Measurements from ENCODE around the gene CIAO1.
"Not testable (repeated sequence)": the region's sequence is repeated elsewhere in the genome, so short reads cannot be mapped to it uniquely, and the experiment has no call there.

Gene CIAO1

GRCh38 chr2:96252526-96252925, 13.5 kb upstream of the CIAO1 start:
- no peak for TF ChIP-seq CTCF (IDR thresholded peaks at IDR 0.05; ENCODE audit: insufficient read depth, low read length, poor library complexity, severe bottlenecking)
- H3K36me3 ChIP-seq (ENCODE audit: control insufficient read depth, insufficient read depth, low read length) = peaks cover 30% of the 10 kb centered on the region
- no peak for DNase-seq (ENCODE audit: extremely low read depth, insufficient read length)
- no peak overlapping the region for H3K4me3 ChIP-seq (replicated peaks; ENCODE audit: low read depth, low read length)
- H3K27me3 ChIP-seq (replicated peaks; ENCODE audit: control insufficient read depth, insufficient read depth, low read length) = no peaks in the 10 kb centered on the region

GRCh38 chr2:96253006-96253405, 13.0 kb upstream of the CIAO1 start:
- TF ChIP-seq CTCF (IDR thresholded peaks at IDR 0.05; ENCODE audit: insufficient read depth, low read length, poor library complexity, severe bottlenecking) = no peak
- H3K36me3 ChIP-seq (ENCODE audit: control insufficient read depth, insufficient read depth, low read length) = peaks cover 33% of the 10 kb centered on the region
- H3K4me3 ChIP-seq (replicated peaks; ENCODE audit: low read depth, low read length) = no peak overlapping the region
- no peaks in the 10 kb centered on the region for H3K27me3 ChIP-seq (replicated peaks; ENCODE audit: control insufficient read depth, insufficient read depth, low read length)
- DNase-seq (ENCODE audit: extremely low read depth, insufficient read length) = no peak

GRCh38 chr2:96254571-96254970, 11.5 kb upstream of the CIAO1 start:
- no peak for DNase-seq (ENCODE audit: extremely low read depth, insufficient read length)

GRCh38 chr2:96256611-96257113, 9.4 kb upstream of the CIAO1 start:
- Histone ChIP-seq H3K4me3 (replicated peaks; ENCODE audit: low read depth, low read length) (no peak overlapping the region), H3K27me3 (replicated peaks; ENCODE audit: control insufficient read depth, insufficient read depth, low read length) (no peaks in the 10 kb centered on the region), H3K36me3 (ENCODE audit: control insufficient read depth, insufficient read depth, low read length) (peaks cover 39% of the 10 kb centered on the region)
- TF ChIP-seq CTCF (IDR thresholded peaks at IDR 0.05; ENCODE audit: insufficient read depth, low read length, poor library complexity, severe bottlenecking) = no peak
- DNase-seq (ENCODE audit: extremely low read depth, insufficient read length) = no peak

More at GRCh38 chr2:96254571-96254970, 11.5 kb upstream of the CIAO1 start:
- H3K27me3 ChIP-seq (replicated peaks; ENCODE audit: control insufficient read depth, insufficient read depth, low read length) = no peaks in the 10 kb centered on the region
- peaks cover 39% of the 10 kb centered on the region for H3K36me3 ChIP-seq (ENCODE audit: control insufficient read depth, insufficient read depth, low read length)
- H3K4me3 ChIP-seq (replicated peaks; ENCODE audit: low read depth, low read length) = no peak overlapping the region
- no peak for TF ChIP-seq CTCF (IDR thresholded peaks at IDR 0.05; ENCODE audit: insufficient read depth, low read length, poor library complexity, severe bottlenecking)

- peaks cover 32% of the 10 kb centered on the region for H3K36me3 ChIP-seq (ENCODE audit: control insufficient read depth, insufficient read depth, low read length)
- H3K4me3 ChIP-seq (replicated peaks; ENCODE audit: low read depth, low read length); DNase-seq (ENCODE audit: extremely low read depth, insufficient read length); H3K27me3 ChIP-seq (replicated peaks; ENCODE audit: control insufficient read depth, insufficient read depth, low read length): not testable (repeated sequence)
Observed at GRCh38 chr2:96257744-96258143, 8.3 kb upstream of the CIAO1 start.

GRCh38 chr2:96258166-96259022, 7.6 kb upstream of the CIAO1 start:
- no peak for DNase-seq (ENCODE audit: extremely low read depth, insufficient read length)
- no peak for TF ChIP-seq CTCF (IDR thresholded peaks at IDR 0.05; ENCODE audit: insufficient read depth, low read length, poor library complexity, severe bottlenecking)
- no peaks in the 10 kb centered on the region for H3K27me3 ChIP-seq (replicated peaks; ENCODE audit: control insufficient read depth, insufficient read depth, low read length)
- H3K4me3 ChIP-seq (replicated peaks; ENCODE audit: low read depth, low read length) = no peak overlapping the region
- H3K36me3 ChIP-seq (ENCODE audit: control insufficient read depth, insufficient read depth, low read length) = peaks cover 27% of the 10 kb centered on the region

All from GM06990 (cell line).